ENCODE results near the gene SGPP2. TPM values are rescaled to one million over a fixed set of nuclear protein-coding genes. Genes with fewer than 3 reads are reported as not detected.
"Not testable (repeated sequence)": the region's sequence is repeated elsewhere in the genome, so short reads cannot be mapped to it uniquely, and the experiment has no call there.

The SGPP2 gene
- total RNA-seq, 1 experiment from 2014 or later: not detected

DNA sequence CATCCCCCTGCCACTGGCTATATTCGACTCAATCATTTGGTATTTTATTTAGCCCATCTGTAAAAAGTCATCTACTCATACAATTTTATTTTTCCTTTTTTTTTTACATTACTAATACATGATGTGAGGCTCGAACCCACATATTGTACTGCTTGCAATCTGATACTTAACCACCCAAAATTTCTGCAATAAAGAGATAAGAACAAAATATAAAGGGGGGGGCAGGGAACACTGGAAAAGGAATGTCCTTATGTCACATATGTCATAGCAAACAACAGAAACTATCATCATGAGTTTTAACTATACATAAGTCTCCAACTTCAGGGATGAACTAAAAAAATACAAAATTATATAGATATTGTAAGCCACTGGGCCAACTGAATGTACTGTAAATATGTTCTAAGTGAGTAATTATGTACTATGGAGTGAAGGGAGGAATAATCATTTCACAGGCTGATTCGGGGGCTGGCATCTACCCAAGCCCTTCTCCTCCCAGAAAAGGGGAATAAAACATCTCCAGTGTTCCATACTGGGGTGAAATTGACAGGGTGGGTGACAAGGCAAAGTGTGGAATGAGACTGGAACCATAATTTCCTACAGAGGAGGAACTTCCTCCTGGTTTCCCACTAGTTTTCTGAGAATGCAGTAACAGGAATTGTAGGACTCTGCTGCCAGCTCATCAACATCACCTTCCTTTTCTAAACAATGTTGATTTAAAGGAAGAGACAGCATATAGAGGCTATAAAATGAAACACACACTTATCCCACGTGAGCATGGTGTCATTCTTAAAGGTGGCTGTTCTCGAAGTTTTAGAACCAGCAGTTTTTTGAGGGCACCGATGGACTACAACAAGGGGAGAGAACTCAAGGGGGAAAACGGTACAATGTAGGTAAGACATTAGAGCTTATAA, 152.1 kb downstream of the SGPP2 start:
- DNase-seq (ENCODE audit: low spot score): no peak

DNA sequence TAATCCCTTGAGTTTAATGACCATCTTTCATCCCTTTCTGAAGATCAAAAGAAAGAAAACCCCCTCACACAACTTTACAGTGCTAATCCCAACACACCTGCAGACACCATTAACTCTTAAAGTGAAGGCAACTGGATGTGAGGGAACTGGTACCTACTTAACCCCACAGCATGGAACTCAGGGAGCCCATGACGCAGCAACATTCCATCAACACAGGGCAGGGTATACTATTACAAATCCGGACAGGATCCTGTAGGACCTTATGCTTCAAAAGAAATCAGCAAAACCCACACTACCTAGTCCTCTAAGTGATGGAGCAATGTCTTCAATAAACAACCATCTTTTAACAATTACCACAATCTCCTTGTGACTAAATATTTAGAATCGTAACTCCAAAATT, 153.0 kb downstream of the SGPP2 start:
- DNase-seq (ENCODE audit: low spot score): no peak

DNA sequence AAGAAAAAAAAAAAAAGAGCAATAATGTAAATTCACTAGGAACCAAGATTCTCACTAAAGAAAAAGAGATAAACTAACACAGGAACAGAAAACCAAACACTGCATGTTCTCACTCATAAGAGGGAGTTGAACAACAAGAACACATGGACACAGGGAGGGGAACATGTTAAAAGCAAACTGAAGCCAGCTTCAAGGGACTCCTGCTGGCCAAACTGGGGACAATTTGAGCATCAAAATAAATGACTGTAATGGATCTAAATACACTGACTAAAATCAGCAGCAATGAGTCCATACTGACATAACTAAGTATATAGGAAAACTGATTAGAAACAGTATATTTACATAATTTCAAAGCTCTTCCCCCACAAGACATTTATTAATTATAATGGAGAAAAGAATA, 158.6 kb downstream of the SGPP2 start:
- DNase-seq (ENCODE audit: low spot score): no peak

DNA sequence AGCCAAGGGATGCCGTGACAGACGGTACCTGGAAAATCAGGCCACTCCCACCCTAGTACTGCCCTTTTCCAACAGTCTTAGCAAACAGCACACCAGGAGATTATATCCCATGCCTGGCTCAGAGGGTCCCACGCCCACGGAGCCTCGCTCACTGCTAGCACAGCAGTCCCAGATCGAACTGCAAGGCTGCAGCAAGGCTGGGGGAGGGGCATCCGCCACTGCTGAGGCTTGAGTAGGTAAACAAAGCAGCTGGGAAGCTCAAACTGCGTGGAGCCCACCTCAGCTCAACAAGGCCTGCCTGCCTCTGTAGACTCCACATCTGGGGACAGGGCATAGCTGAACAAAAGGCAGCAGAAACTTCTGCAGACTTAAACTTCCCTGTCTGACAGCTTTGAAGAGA, 160.2 kb downstream of the SGPP2 start:
- DNase-seq (ENCODE audit: low spot score): not testable (repeated sequence)

DNA sequence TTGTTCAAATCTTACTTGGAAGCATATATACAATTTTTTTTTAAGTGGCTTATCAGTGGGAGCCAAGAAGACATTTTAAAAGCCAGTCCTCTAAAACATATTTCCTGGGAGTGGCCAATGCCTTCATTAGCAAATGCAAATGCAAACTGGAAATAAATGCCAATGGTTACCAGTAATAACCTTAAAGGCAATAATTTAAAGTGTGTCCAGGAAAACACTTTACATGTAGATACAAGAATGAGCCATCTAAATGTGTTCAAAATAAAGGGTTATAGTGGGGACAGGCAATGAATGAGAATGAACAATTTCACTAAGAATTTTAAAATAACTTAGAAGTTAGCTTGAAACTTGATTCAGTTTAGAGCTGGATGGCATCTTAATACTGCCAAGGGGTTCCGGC, 167.3 kb downstream of the SGPP2 start:
- no peak for DNase-seq (ENCODE audit: low spot score)

DNA sequence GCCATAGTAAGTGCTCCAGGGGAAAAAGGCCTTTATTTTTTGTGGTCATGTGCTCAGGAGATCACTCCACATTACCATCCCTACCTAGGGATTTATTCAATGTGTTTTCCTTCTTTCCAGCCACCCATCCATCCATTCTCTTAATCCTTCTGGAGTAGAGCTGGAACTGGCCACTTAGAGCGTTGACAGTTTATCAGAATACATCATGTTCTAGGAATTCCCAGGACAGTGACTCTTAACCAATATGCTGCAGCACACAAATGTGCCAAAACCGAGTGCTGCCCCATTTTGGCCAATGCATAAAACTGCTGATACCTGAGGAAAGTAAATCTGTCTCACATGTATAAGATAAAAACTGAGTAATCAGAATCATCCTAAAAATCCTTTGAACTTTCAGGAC, 167.8 kb downstream of the SGPP2 start:
- DNase-seq (ENCODE audit: low spot score): no peak

DNA sequence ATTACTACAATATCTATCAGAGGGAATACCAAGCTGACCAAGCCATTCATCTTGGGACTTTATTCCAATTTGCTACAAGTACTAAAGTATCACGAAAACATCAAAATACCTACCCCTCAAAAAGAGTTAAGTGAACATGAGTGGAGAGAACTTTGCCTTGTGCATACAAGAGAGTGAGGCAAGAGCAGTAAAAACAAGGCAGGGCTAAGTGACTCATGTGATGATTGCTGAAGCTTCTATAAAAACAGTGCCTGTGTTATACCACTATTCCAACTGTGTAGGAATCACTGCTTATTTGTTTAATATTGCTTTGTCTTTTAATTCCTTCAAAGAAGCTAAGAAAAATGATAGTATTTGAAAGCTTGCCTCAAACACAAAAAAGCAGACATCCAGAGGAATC, 170.3 kb downstream of the SGPP2 start:
- peak; percentile 29 for DNase-seq (ENCODE audit: low spot score)

DNA sequence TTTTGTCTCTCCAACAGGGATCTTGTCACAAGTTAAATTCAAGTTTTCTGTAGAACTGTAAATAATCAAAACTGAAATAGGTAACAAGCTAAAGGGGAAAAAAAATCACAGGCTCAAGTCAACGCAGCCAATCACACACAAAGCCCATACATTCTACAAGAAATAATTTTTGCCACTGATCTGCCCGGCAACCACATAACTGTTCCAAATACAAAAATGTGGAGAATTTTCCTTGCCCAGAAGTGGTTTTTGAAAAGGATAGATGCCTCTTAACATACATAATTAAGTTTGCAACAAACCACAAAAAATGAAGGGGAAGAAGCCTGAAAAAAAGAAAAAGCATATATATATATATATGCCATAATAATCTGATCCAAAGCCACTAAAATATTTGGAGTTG, 171.2 kb downstream of the SGPP2 start:
- DNase-seq (ENCODE audit: low spot score): no peak

DNA sequence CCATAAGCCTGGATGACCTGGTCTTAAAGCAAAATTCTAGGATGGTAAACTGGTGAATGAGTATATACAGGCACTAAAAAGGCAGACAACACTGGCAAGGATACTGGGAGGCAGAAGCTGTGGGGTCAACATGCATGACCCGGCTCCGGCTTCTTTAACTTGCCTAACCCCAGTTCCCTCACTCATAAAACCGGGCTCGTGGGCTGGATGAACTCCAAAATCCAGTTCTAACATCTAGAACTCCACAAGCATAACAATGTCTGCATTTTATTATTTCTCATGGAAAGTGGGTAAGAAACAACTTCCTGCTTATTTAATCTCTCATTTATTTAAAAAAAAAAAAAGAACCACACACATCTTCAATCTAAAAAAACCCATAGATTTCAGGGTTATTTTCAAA, 174.3 kb downstream of the SGPP2 start:
- no peak for DNase-seq (ENCODE audit: low spot score)

DNA sequence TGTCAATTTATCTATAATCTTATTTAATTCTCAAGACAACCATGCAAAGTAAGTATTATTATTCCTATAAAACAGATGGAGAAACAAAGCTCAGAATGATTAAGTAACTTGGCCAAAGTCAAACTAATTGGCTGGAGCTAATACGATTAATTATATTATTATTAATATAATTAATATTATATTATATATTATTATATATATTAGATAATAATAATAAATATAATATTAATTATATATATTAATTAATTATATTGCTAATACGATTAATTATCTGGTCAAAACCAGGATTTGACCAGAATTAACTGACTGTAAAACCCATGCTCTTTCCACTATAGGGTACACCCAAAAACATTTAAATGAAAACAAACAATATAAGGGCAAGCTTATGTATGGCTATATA, 179.2 kb downstream of the SGPP2 start:
- DNase-seq (ENCODE audit: low spot score): no peak

DNA sequence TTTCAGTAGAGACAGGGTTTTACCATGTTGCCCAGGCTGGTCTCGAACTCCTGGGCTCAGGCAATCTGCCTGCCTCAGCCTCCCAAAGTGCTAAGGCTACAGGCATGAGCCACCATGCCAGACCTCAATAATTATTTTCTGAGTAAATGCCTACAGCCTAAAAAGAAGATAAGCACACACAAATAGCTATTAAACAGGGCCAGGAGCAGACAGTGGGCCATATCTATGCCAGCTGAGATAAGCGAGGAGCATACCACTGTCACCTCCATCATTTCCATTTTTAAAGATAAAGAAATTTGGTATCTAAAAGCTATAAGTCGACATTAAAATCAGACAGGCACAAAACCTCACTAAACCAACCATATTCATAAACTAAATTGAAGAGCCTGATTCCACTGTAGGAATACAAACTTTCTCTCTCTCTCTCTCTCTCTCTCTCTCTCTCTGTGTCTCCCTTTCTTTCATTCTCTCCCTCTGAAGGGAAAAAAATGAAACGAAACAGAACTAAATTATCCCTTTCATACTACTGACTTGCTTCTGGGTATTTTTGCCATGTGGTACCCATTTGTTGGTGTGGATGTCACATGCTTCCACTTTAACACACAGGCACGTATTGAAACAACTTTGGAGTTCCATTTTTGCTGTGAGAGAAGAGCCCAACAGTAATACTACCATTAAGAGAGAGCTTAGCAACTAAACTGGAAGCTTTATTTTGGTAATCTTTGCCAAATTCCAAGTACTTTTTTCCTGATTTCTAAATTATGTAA, 180.6 kb downstream of the SGPP2 start:
- no peak for DNase-seq (ENCODE audit: low spot score)

DNA sequence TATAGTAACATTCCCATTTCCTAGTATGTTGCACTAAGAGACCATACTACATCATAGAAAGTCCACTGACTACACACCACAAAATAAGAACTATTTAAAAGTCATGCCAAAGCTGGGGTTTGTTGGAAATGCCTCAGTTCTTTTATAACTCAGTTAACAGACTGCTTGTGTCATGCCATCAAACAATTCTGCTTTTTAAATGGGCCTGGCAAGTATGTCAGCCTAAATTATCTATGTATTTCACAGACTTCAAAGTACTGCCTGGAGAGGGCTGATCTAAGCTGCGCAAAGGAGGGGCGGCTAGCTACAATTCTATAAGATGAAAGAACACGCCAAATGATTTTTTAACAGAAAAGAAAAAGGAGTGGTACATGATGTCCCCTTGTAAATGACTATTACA, 182.0 kb downstream of the SGPP2 start:
- no peak for DNase-seq (ENCODE audit: low spot score)

DNA sequence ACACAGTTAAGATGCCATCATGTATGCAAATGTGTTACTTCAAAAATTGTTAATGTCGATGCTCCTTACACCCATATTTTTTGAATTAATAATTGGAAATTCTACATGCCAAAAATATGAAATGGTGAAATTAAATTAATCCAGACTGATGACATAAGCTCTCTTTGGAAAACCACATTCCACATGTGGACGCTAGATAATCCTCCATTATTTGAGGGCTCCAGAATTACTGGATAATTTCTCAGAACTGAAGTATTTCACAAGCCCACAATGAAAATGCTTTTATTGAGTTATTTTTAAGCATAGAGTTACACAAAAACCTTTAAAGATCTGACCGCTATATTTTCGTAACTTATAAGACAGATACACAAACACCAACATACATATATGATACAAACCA, 183.7 kb downstream of the SGPP2 start:
- DNase-seq (ENCODE audit: low spot score): no peak

DNA sequence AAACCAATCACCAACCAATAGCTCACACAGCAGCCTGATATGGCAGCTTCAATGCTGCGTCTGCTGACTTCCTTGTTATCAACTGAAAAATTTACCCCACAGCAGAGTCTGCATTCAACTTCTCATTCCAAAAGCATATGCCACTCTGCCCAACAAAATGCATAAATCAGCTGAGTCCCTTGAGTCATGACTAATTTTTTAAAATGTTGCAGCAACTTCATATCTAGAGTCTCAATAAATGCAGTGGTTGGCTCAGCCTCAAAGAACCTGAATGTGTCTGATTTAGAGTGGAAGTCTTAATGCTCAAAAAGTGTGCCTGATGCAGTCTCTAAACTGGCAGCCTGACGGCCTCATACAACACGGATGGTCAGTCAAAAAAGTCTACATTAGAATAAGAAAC, 185.0 kb downstream of the SGPP2 start:
- no peak for DNase-seq (ENCODE audit: low spot score)

Other genes starting within 250 kb of the SGPP2 start
- not detected in 2 replicates for gene PAX3, start 125.5 kb upstream of the SGPP2 start, total RNA-seq (2014; rRNA removed; shearing (Covaris generic))
- 47.5 and 51.8 TPM in 2 replicates for gene FARSB, start 231.5 kb downstream of the SGPP2 start, total RNA-seq (2014; rRNA removed; shearing (Covaris generic))
- gene MOGAT1, start 247.1 kb downstream of the SGPP2 start, total RNA-seq (2014; rRNA removed; shearing (Covaris generic)): not detected in 2 replicates

Data from A172 (cell line).